Gastroesophageal sphincter (tissue), 3 donors: ENCODE results near the gene ATRAID.

Experiments used
- EP300 ChIP-seq: sonication (generic); formaldehyde crosslinking; IDR thresholded peaks from one replicate; pipeline ENCODE4 v1.6.1; 2017; ENCODE audit warnings: antibody characterized with exemption, mild to moderate bottlenecking
- POLR2A ChIP-seq, 2 donors: fragments of 450-650 bp; IDR thresholded peaks; one replicate each; pipeline ENCODE4 v1.6.1; 2017; ENCODE audit warnings: antibody characterized with exemption in 2 of 2, mild to moderate bottlenecking in 2 of 2, moderate library complexity in 1 of 2
- POLR2AphosphoS5 ChIP-seq: sonication (generic); formaldehyde crosslinking; IDR thresholded peaks from one replicate; pipeline ENCODE4 v1.6.1; 2017; ENCODE audit warnings: antibody characterized with exemption
- TF ChIP-seq, protein P1 (sequence below), 4 experiments: fragments of 200-600 bp in 2 of 4; fragments of 450-650 bp in 2 of 4; sonication (generic) in 1 of 4; IDR thresholded peaks; one replicate each; pipeline ENCODE4 v1.5.1; 2017 to 2019; ENCODE audit warnings: antibody characterized with exemption in 4 of 4, mild to moderate bottlenecking in 2 of 4, moderate library complexity in 2 of 4

DNA sequence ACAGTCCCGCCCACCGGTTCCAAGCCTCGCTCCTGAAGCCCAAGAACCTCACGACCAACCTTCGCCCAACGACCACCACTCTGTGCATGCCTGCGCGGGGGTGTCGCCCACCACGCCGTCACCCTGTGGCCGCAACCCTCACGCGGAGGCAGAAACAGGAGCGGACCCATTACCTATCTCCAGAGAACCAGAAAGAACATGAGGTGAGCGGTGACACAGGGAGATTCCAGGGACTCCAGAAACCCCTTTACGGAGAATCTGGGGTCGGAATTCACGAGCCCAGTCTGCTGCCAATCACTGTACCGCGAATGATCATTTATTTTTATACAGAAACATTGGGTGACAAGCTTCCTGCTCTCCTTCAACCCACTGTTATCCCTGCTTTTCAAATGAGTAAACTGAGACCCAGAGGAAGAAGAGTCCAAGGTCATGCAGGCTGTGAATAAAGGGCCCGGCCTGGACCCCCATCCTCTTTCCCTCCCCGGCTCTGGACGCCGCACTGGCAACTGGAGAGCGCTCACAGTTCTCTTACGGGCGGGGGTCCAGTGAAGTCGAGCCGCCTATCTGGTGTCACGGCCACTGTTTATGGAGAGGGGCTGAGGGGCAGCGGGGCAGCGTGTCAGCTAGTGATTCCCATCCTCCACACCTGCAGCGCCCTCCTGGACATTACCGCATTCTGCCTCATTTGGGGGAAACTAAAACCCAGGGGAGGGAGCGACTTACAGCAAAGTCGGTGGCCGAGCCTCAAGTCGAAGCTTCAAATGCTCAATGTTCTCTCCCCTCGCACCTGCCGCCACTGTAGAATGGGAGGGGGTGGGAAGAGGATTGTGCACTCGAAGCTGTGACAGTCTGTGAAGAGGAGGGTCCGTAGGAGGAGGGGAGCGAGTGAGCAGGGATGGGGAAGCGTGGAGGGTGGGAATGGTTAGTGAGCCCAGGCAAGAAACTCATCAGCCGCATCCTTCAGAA, 51.7 kb downstream of the ATRAID start:
- TF ChIP-seq, protein P1, sequence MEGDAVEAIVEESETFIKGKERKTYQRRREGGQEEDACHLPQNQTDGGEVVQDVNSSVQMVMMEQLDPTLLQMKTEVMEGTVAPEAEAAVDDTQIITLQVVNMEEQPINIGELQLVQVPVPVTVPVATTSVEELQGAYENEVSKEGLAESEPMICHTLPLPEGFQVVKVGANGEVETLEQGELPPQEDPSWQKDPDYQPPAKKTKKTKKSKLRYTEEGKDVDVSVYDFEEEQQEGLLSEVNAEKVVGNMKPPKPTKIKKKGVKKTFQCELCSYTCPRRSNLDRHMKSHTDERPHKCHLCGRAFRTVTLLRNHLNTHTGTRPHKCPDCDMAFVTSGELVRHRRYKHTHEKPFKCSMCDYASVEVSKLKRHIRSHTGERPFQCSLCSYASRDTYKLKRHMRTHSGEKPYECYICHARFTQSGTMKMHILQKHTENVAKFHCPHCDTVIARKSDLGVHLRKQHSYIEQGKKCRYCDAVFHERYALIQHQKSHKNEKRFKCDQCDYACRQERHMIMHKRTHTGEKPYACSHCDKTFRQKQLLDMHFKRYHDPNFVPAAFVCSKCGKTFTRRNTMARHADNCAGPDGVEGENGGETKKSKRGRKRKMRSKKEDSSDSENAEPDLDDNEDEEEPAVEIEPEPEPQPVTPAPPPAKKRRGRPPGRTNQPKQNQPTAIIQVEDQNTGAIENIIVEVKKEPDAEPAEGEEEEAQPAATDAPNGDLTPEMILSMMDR (IDR thresholded peaks at IDR 0.05), result no peak
- TF ChIP-seq POLR2A (IDR thresholded peaks at IDR 0.05) (no peak), EP300 (no peak), POLR2AphosphoS5 (no peak)
